Measurements from ENCODE around the gene GFRA3.
"Not testable (repeated sequence)": the region's sequence is repeated elsewhere in the genome, so short reads cannot be mapped to it uniquely, and the experiment has no call there.

GFRA3 gene

GRCh38 chr5:138274189-138274853, at the start of gene GFRA3:
TSS of gene GFRA3 (minus strand) at chr5:138274621. CDS start at chr5:138274424, 197 bp downstream.
- Mint-ChIP-seq H3K36me3 (ENCODE audit: low read depth) (peaks cover 3% of the 10 kb centered on the region), H3K4me1 (peaks cover 22% of the 10 kb centered on the region), H3K27ac (peak within 1 kb of the TSS in 2 of 3 experiments; percentile 19 to 44), H3K4me3 (peak within 1 kb of the TSS; percentile 63 to 73 (median 70)), H3K27me3 (ENCODE audit: low read depth) (peaks cover 27% of the 10 kb centered on the region), H3K9me3 (no peaks in the 10 kb centered on the region)
- no peak for TF ChIP-seq CTCF (IDR thresholded peaks at IDR 0.05; ENCODE audit: unreplicated experiment in 3 of 3)

GRCh38 chr5:138318211-138318610, 43.8 kb upstream of the GFRA3 start:
- not testable (repeated sequence) for H3K27me3 Mint-ChIP-seq (ENCODE audit: low read depth); H3K27ac Mint-ChIP-seq; H3K9me3 Mint-ChIP-seq; H3K4me3 Mint-ChIP-seq; H3K4me1 Mint-ChIP-seq
- peaks cover 12% of the 10 kb centered on the region for H3K36me3 Mint-ChIP-seq (ENCODE audit: low read depth)

- H3K4me1 Mint-ChIP-seq, result no peaks in the 10 kb centered on the region
- H3K27ac Mint-ChIP-seq, result no peak overlapping the region
- peaks cover 28% of the 10 kb centered on the region for H3K36me3 Mint-ChIP-seq (ENCODE audit: low read depth)
These were observed 41.9 kb upstream of the GFRA3 start for GRCh38 chr5:138316355-138316754.

GRCh38 chr5:138315751-138316278, 41.4 kb upstream of the GFRA3 start:
- Mint-ChIP-seq H3K27me3 (ENCODE audit: low read depth) (no peaks in the 10 kb centered on the region), H3K36me3 (ENCODE audit: low read depth) (peaks cover 31% of the 10 kb centered on the region), H3K9me3 (no peaks in the 10 kb centered on the region), H3K27ac (no peak overlapping the region), H3K4me1 (no peaks in the 10 kb centered on the region), H3K4me3 (no peak overlapping the region)
- TF ChIP-seq CTCF (IDR thresholded peaks at IDR 0.05; ENCODE audit: unreplicated experiment in 3 of 3), result no peak

More at GRCh38 chr5:138316355-138316754, 41.9 kb upstream of the GFRA3 start:
- TF ChIP-seq CTCF (IDR thresholded peaks at IDR 0.05; ENCODE audit: unreplicated experiment in 3 of 3), result no peak
- H3K4me3 Mint-ChIP-seq, result no peak overlapping the region
- no peaks in the 10 kb centered on the region for H3K9me3 Mint-ChIP-seq
- H3K27me3 Mint-ChIP-seq (ENCODE audit: low read depth), result no peaks in the 10 kb centered on the region

GRCh38 chr5:138305797-138306196, 31.4 kb upstream of the GFRA3 start:
- peaks cover 12% of the 10 kb centered on the region for H3K36me3 Mint-ChIP-seq (ENCODE audit: low read depth)
- no peak overlapping the region for H3K27ac Mint-ChIP-seq
- no peaks in the 10 kb centered on the region for H3K9me3 Mint-ChIP-seq
- H3K4me3 Mint-ChIP-seq, result no peak overlapping the region
- H3K27me3 Mint-ChIP-seq (ENCODE audit: low read depth), result no peaks in the 10 kb centered on the region
- no peak for TF ChIP-seq CTCF (IDR thresholded peaks at IDR 0.05; ENCODE audit: unreplicated experiment in 3 of 3)
- H3K4me1 Mint-ChIP-seq, result no peaks in the 10 kb centered on the region

GRCh38 chr5:138303372-138303771, 29.0 kb upstream of the GFRA3 start:
- H3K27ac Mint-ChIP-seq, result no peak overlapping the region
- peaks cover 26% of the 10 kb centered on the region for H3K36me3 Mint-ChIP-seq (ENCODE audit: low read depth)
- H3K4me1 Mint-ChIP-seq, result no peaks in the 10 kb centered on the region
- H3K9me3 Mint-ChIP-seq, result no peaks in the 10 kb centered on the region
- H3K27me3 Mint-ChIP-seq (ENCODE audit: low read depth), result no peaks in the 10 kb centered on the region
- TF ChIP-seq CTCF (IDR thresholded peaks at IDR 0.05; ENCODE audit: unreplicated experiment in 3 of 3), result no peak
- no peak overlapping the region for H3K4me3 Mint-ChIP-seq
